H9 (cell line): ENCODE results near the gene ARHGAP8. TPM values are rescaled to one million over a fixed set of nuclear protein-coding genes. Genes with fewer than 3 reads are reported as not detected.

Experiments used
- DNase-seq: peaks from one replicate; pipeline ENCODE4 v3.0.0-alpha.2; 2017
- H2AFZ ChIP-seq: one replicate; pipeline ENCODE4 v1.6.1; 2013; ENCODE audit warnings: mild to moderate bottlenecking, low read length, control low read depth, moderate library complexity
- H2AK5ac ChIP-seq: 2 replicates; pipeline ENCODE4 v1.6.1; 2013; ENCODE audit warnings: low read length, control low read depth, mixed read lengths; ENCODE audit not compliant: insufficient read length
- H2BK120ac ChIP-seq: one replicate; pipeline ENCODE4 v1.6.1; 2013; ENCODE audit warnings: low read depth, mild to moderate bottlenecking, low read length, control low read depth, inconsistent platforms; ENCODE audit not compliant: poor library complexity, severe bottlenecking
- H2BK12ac ChIP-seq: 2 replicates; pipeline ENCODE4 v1.6.1; 2013; ENCODE audit warnings: low read length, control low read depth, mixed read lengths, low read depth; ENCODE audit not compliant: insufficient read length
- H2BK15ac ChIP-seq: 2 replicates; pipeline ENCODE4 v1.6.1; 2013; ENCODE audit warnings: low read depth, low read length, control low read depth
- H2BK20ac ChIP-seq: one replicate; pipeline ENCODE4 v1.6.1; 2013; ENCODE audit warnings: low read depth, mild to moderate bottlenecking, low read length, control low read depth, inconsistent platforms; ENCODE audit not compliant: poor library complexity, severe bottlenecking
- H2BK5ac ChIP-seq: 2 replicates; pipeline ENCODE4 v1.6.1; 2013; ENCODE audit warnings: low read length, control low read depth, mixed read lengths; ENCODE audit not compliant: insufficient read length
- H3K14ac ChIP-seq: 2 replicates; pipeline ENCODE4 v1.6.1; 2013; ENCODE audit warnings: low read length, control low read depth; ENCODE audit not compliant: insufficient read depth
- H3K18ac ChIP-seq: 2 replicates; pipeline ENCODE4 v1.6.1; 2013; ENCODE audit warnings: low read depth, mild to moderate bottlenecking, mixed read lengths, low read length, control low read depth; ENCODE audit not compliant: insufficient read length
- H3K23ac ChIP-seq: 2 replicates; pipeline ENCODE4 v1.6.1; 2013; ENCODE audit warnings: low read length, control low read depth, mixed read lengths, low read depth; ENCODE audit not compliant: insufficient read length
- H3K23me2 ChIP-seq: 2 replicates; pipeline ENCODE4 v1.6.1; 2013; ENCODE audit warnings: low read depth, mild to moderate bottlenecking, mixed read lengths, low read length, control low read depth; ENCODE audit not compliant: insufficient read length, poor library complexity, severe bottlenecking
- H3K27ac ChIP-seq: 2 replicates; pipeline ENCODE4 v1.5.1; 2013; ENCODE audit warnings: low read length, control low read depth, mixed read lengths, low read depth; ENCODE audit not compliant: insufficient read length
- H3K27me3 ChIP-seq: 2 replicates; pipeline ENCODE4 v1.6.1; 2013; ENCODE audit warnings: low read length, control low read depth, inconsistent platforms; ENCODE audit not compliant: insufficient read depth
- H3K4ac ChIP-seq: 2 replicates; pipeline ENCODE4 v1.6.1; 2013; ENCODE audit warnings: low read depth, mild to moderate bottlenecking, control low read depth, inconsistent platforms, low read length, moderate library complexity
- H3K4me1 ChIP-seq: 2 replicates; pipeline ENCODE4 v1.6.1; 2013; ENCODE audit warnings: low read length, control low read depth, inconsistent platforms; ENCODE audit not compliant: insufficient read depth
- H3K4me2 ChIP-seq: 2 replicates; pipeline ENCODE4 v1.6.1; 2013; ENCODE audit warnings: low read length, control low read depth, mixed read lengths; ENCODE audit not compliant: insufficient read length, insufficient read depth
- H3K56ac ChIP-seq: 2 replicates; pipeline ENCODE4 v1.6.1; 2013; ENCODE audit warnings: low read depth, mild to moderate bottlenecking, mixed read lengths, low read length, control low read depth; ENCODE audit not compliant: insufficient read length
- H3K79me1 ChIP-seq: 2 replicates; pipeline ENCODE4 v1.6.1; 2013; ENCODE audit warnings: low read depth, mild to moderate bottlenecking, moderate library complexity, low read length, control low read depth, inconsistent platforms; ENCODE audit not compliant: insufficient read depth, poor library complexity, severe bottlenecking
- H3K79me2 ChIP-seq: 2 replicates; pipeline ENCODE4 v1.6.1; 2013; ENCODE audit warnings: low read length, control low read depth, inconsistent platforms; ENCODE audit not compliant: insufficient read depth
- H3K9ac ChIP-seq: 2 replicates; pipeline ENCODE4 v1.6.1; 2013; ENCODE audit warnings: low read length, control low read depth, mixed read lengths; ENCODE audit not compliant: insufficient read length; ENCODE audit errors: extremely low read depth
- H3K9me3 ChIP-seq: one replicate; pipeline ENCODE4 v1.6.1; 2013; ENCODE audit warnings: low read depth, low read length, inconsistent platforms; ENCODE audit not compliant: control insufficient read depth
- H3T11ph ChIP-seq: one replicate; pipeline ENCODE4 v1.6.1; 2013; ENCODE audit warnings: mild to moderate bottlenecking, low read length, control low read depth, inconsistent platforms
- H4K20me1 ChIP-seq: one replicate; pipeline ENCODE4 v1.6.1; 2013; ENCODE audit not compliant: control insufficient read depth, insufficient read length, insufficient read depth
- H4K5ac ChIP-seq: 2 replicates; pipeline ENCODE4 v1.6.1; 2013; ENCODE audit warnings: low read depth, mild to moderate bottlenecking, mixed read lengths, low read length, control low read depth; ENCODE audit not compliant: insufficient read length
- H4K8ac ChIP-seq: replicated peaks from 2 replicates; pipeline ENCODE4 v1.6.1; 2013; ENCODE audit warnings: low read length, control low read depth, mixed read lengths, low read depth; ENCODE audit not compliant: insufficient read length
- H4K91ac ChIP-seq: 2 replicates; pipeline ENCODE4 v1.6.1; 2013; ENCODE audit warnings: low read depth, mild to moderate bottlenecking, moderate library complexity, mixed read lengths, low read length, control low read depth; ENCODE audit not compliant: insufficient read length
- H3K27ac Mint-ChIP-seq, 3 experiments: 2 replicates in 2 of 3; 3 replicates in 1 of 3; pipeline ENCODE4 v1.8.0; 2020 to 2021; ENCODE audit warnings: mixed read lengths in 3 of 3, mild to moderate bottlenecking in 1 of 3, moderate library complexity in 1 of 3
- H3K27me3 Mint-ChIP-seq: 2 replicates; pipeline ENCODE4 v1.8.0; 2021; ENCODE audit warnings: low read depth, mild to moderate bottlenecking, moderate library complexity, mixed read lengths
- H3K36me3 Mint-ChIP-seq, 3 experiments: 2 replicates in 2 of 3; 3 replicates in 1 of 3; pipeline ENCODE4 v1.8.0; 2020 to 2021; ENCODE audit warnings: low read depth in 3 of 3, mixed read lengths in 3 of 3; ENCODE audit not compliant: insufficient read depth in 1 of 3
- H3K4me1 Mint-ChIP-seq, 2 experiments: 2 replicates each; pipeline ENCODE4 v1.8.0; 2020; ENCODE audit warnings: mixed read lengths in 2 of 2
- H3K4me3 Mint-ChIP-seq, 2 experiments: 2 replicates in 1 of 2; 3 replicates in 1 of 2; pipeline ENCODE4 v1.8.0; 2020 to 2021; ENCODE audit warnings: mild to moderate bottlenecking in 2 of 2, mixed read lengths in 2 of 2, moderate library complexity in 1 of 2
- H3K9me3 Mint-ChIP-seq, 2 experiments: 2 replicates in 1 of 2; 3 replicates in 1 of 2; pipeline ENCODE4 v1.8.0; 2020; ENCODE audit warnings: mild to moderate bottlenecking in 2 of 2, mixed read lengths in 2 of 2, moderate library complexity in 1 of 2
- CTCF ChIP-seq: fragments of 200-600 bp; sonication (generic); conservative IDR thresholded peaks from 3 replicates; pipeline ENCODE4 v1.8.0; 2021; ENCODE audit warnings: antibody characterized with exemption, mild to moderate bottlenecking
- WGBS: extraction: QIAGEN DNeasy Blood & Tissue Kit; methylation state at CpG from one replicate; pipeline ENCODE4 v1.1.7; 2013; ENCODE audit warnings: missing lambda C conversion rate, low lambda C conversion rate, mixed read lengths; ENCODE audit not compliant: insufficient read length; ENCODE audit errors: extremely low coverage; 5-methylcytosine and 5-hydroxymethylcytosine counted together
- total RNA-seq: library from RNA; stranded (reverse); gene quantifications from 2 replicates; pipeline ENCODE4 v1.2.1, GENCODE V29; 2021

The ARHGAP8 gene
- total RNA-seq, 1 experiment from 2014 or later, result 35.4 TPM

DNA sequence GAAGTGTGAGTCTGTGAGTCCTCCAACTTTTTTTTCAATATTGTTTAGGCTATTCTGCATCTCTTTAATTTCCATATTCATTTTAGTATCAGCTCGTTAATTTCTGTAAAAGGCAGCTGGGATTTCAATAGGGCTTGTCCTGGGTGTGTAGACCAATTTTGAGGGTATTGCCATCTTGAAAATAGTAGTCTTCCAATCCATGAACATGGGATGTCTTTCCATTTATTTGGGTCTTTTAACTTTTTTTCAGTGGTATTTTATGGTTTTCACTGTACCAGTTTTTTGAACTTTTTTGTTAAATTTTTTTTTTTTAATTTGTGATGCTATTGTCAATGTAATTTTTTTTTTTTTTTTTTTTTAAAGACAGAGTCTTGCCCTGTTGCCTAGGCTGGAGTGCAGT lies 79.5 kb downstream of the ARHGAP8 start:
- Mint-ChIP-seq H3K27ac (no peak overlapping the region), H3K36me3 (peaks cover 32 to 46% (median 45%) of the 10 kb centered on the region in 3 experiments), H3K9me3 (peaks cover 13 to 29% of the 10 kb centered on the region in 2 experiments), H3K4me3 (no peak overlapping the region), H3K27me3 (no peaks in the 10 kb centered on the region), H3K4me1 (peaks cover 4 to 6% of the 10 kb centered on the region in 2 experiments)
- Histone ChIP-seq H3K4ac (no peak overlapping the region), H3T11ph (no peak overlapping the region), H3K27me3 (no peaks in the 10 kb centered on the region), H4K20me1 (peaks cover 2% of the 10 kb centered on the region), H3K9ac (no peak overlapping the region), H3K4me1 (no peaks in the 10 kb centered on the region; the same call in 1 of the 2 replicates), H4K91ac (no peak overlapping the region), H2AFZ (no peak overlapping the region), H3K4me2 (no peak overlapping the region), H3K23me2 (no peaks in the 10 kb centered on the region), H2BK20ac (no peak overlapping the region), H3K23ac (no peak overlapping the region), H2BK12ac (no peak overlapping the region), H3K27ac (no peak overlapping the region), H3K9me3 (no peaks in the 10 kb centered on the region), H2BK15ac (no peak overlapping the region), H2AK5ac (no peak overlapping the region), H3K14ac (no peak overlapping the region), H3K18ac (no peak overlapping the region), H3K79me2 (no peaks in the 10 kb centered on the region), H4K5ac (no peak overlapping the region), H2BK5ac (no peak overlapping the region), H3K79me1 (no peaks in the 10 kb centered on the region), H4K8ac (no peak overlapping the region), H3K56ac (no peak overlapping the region), H2BK120ac (no peak overlapping the region)
- TF ChIP-seq CTCF, result no peak
- DNase-seq, result no peak
- WGBS, result no CpG with 5 or more reads among the region's 1 CpG
